Measurements from ENCODE around the gene KCP.
"Not testable (repeated sequence)": the region's sequence is repeated elsewhere in the genome, so short reads cannot be mapped to it uniquely, and the experiment has no call there.

KCP gene

DNA sequence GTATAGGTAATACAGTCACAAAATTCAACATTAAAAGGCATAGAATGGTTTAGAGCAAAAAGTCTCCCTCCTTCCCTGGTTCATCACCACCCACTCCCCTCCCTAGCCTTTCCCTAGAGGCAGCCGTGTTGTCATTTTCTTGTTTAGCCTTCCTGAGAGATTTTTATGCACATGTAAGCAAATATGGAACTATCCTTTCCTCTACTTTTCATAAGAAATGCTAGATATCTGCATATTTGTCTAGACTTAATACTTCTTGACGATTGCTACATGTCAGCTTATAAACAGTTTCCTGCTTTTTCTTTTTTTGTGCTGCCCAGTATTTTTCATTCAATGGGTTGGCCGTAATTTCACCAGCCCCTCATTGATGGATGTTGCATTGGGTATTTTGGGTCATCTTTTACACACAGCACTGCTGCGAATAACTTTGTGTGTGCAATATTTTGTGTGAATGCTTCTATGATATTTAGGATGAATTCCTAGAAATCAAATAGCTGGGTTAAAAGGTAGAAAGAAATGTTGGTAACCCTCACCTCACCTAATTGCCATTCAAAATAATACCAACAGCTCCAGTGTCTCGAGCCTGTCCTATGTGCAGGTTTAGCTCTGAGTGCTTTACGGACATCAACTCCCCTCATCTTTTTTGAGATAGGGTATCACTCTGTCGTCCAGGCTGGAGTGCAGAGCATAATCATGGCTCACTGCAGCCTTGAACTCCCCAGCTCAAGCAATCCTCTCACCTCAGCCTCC, 34.2 kb upstream of the KCP start:
- TF ChIP-seq NFRKB (IDR thresholded peaks at IDR 0.05) (no peak), TARDBP (IDR thresholded peaks at IDR 0.05) (no peak), SUZ12 (IDR thresholded peaks at IDR 0.05) (no peak), ELF4 (IDR thresholded peaks at IDR 0.05) (no peak), L3MBTL2 (conservative IDR thresholded peaks at IDR 0.05) (no peak), FOXK2 (IDR thresholded peaks at IDR 0.05) (no peak)
- POLR2A ChIA-PET, result interaction anchor here (0.9 kb wide), 1 partner anchor 110 kb away, joined by 3 read pairs; no protein-coding TSS in a partner anchor
- CTCF ChIA-PET, result no interaction called here
- no peak for DNase-seq (ENCODE audit: extremely low spot score)

DNA sequence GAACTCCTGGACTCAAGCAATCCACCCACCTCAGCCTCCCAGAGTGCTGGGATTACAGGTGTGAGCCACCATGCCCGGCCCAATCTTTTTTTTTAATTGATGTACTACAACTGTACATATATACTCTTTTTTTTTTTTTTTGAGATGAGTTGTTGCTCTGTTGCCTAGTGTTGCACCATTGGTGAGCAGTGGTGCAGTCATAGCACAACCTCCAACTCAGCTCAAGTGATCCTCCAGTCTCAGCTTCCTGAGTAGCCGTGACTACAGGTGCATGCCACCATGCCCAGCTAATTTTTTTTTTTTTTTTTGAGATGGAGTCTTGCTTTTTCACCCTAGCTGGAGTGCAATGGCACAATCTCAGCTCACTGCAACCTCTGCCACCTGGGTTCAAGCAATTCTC, 32.7 kb upstream of the KCP start:
- CTCF ChIA-PET, result interaction anchor here (0.7 kb wide), 1 partner anchor 143 kb away, joined by 4 read pairs; no protein-coding TSS in a partner anchor
- DNase-seq (ENCODE audit: extremely low spot score); POLR2A ChIA-PET: not testable (repeated sequence)

DNA sequence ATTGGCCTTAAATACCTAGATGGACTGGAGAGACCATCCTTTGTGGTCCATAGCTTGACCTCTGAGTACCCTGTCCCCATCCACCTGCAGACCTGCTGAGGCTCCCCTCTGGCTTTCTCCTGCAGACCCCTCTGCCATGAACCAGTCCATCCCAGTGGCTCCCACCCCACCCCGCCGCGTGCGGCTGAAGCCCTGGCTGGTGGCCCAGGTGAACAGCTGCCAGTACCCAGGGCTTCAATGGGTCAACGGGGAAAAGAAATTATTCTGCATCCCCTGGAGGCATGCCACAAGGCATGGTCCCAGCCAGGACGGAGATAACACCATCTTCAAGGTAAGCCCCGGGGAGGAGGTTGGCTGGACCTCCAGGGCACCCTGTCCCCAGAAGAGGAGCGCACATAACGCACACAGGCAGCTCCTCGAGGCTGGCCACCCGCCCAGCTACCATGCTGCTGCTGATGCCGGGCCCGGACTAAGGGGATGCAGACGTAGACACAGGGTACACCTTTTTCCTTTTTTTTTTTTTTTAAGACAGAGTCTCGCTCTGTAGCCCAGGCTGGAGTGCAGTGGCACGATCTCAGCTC, 31.5 kb upstream of the KCP start:
- CTCF ChIA-PET, result interaction anchor here (0.7 kb wide), 1 partner anchor 615 kb away, joined by 3 read pairs; no protein-coding TSS in a partner anchor
- TF ChIP-seq FOXM1 (IDR thresholded peaks at IDR 0.05; ENCODE audit: borderline replicate concordance) (no peak), SUZ12 (IDR thresholded peaks at IDR 0.05) (no peak), FOXK2 (IDR thresholded peaks at IDR 0.05) (no peak), ZNF384 (IDR thresholded peaks at IDR 0.05) (no peak), ELF4 (IDR thresholded peaks at IDR 0.05) (no peak), SP1 (IDR thresholded peaks at IDR 0.05) (no peak), NFRKB (IDR thresholded peaks at IDR 0.05) (no peak), BHLHE40 (IDR thresholded peaks at IDR 0.05; ENCODE audit: borderline replicate concordance) (no peak)
- TF ChIP-seq, protein P1, sequence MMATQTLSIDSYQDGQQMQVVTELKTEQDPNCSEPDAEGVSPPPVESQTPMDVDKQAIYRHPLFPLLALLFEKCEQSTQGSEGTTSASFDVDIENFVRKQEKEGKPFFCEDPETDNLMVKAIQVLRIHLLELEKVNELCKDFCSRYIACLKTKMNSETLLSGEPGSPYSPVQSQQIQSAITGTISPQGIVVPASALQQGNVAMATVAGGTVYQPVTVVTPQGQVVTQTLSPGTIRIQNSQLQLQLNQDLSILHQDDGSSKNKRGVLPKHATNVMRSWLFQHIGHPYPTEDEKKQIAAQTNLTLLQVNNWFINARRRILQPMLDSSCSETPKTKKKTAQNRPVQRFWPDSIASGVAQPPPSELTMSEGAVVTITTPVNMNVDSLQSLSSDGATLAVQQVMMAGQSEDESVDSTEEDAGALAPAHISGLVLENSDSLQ (IDR thresholded peaks at IDR 0.05), result no peak
- DNase-seq (ENCODE audit: extremely low spot score), result no peak
- POLR2A ChIA-PET, result no interaction called here

DNA sequence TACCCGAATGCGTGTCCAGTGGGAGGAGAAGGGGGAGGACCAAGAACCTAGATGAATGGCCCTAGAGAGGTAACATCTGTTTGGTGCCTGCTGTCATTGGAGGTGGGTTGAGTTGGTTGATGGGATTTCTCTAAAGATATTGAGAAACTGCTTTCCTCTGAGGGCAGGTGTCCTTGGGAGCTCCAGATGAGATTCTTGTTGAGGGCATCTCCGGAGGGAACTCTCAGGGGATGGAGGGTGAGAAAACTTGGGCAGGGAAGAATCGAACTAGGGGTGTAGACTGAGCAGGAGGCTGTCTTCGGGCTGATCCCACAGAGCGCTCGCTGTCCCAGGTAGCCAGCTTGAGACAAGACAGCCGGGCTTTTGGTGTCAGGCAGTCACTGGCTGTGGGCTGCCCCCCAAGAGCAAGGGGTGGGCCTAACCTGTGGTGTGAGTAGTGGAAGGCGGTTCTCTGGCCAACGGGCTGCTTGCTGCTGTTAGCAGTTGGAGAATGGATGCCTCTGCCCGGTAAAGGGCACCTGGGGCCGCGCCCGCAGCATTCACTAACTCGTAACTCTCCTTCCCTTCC, 30.9 kb upstream of the KCP start:
- TF ChIP-seq FOXA1 (IDR thresholded peaks at IDR 0.05) (no peak), CTBP1 (IDR thresholded peaks at IDR 0.05; ENCODE audit: borderline replicate concordance) (no peak), ARNT (IDR thresholded peaks at IDR 0.05) (no peak), SUZ12 (IDR thresholded peaks at IDR 0.05) (no peak), SP1 (IDR thresholded peaks at IDR 0.05) (no peak), NFRKB (IDR thresholded peaks at IDR 0.05) (no peak), FOXK2 (IDR thresholded peaks at IDR 0.05) (no peak), ZNF384 (IDR thresholded peaks at IDR 0.05) (no peak), LEF1 (IDR thresholded peaks at IDR 0.05; ENCODE audit: borderline replicate concordance) (no peak), ELF4 (IDR thresholded peaks at IDR 0.05) (no peak)
- ChIA-PET CTCF (no interaction called here), POLR2A (no interaction called here)
- DNase-seq (ENCODE audit: extremely low spot score), result no peak

DNA sequence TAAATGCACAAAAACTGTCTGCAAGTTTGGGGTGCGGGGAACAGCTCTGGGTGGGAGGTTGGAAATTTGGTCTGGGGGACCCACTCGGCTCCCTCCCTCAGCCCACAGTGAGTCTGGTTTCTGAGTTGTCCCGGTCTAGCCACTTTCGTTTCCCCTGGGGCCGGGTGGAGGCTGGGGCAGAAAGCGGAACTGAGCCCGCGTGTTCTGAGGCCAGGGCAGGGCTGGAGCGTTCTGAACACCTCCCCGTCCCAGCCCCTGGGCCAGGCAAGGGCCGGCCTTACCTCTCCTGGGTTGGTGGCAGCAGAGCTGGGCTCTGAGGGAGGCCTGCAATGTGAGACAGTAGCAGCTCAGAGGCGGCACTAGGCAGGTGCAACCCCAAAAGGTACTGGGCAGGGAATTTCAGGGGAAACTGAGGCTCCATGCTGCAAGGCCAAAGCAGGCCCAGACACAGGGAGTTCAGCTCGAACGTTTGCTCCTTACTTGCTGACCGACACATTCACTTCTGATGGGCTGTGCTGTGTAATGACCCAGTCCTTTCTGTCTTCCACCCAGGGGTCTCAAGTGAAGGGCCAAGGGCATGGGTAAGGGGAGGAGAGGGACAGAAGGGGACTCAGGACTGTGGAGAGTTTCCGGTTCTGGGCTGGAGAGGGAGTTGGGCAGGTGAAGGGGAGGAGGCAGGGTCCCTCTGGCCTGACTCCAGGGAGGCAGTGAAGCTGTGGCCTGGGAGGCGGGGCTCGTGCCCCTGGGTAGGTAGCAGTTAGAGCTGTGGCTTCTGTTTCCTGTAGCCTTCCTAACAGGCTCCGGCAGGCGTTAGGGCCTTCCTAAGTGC, 30.2 kb upstream of the KCP start:
- DNase-seq (ENCODE audit: extremely low spot score), result no peak
- TF ChIP-seq ELF4 (IDR thresholded peaks at IDR 0.05) (no peak), FOXM1 (IDR thresholded peaks at IDR 0.05; ENCODE audit: borderline replicate concordance) (no peak), SUZ12 (IDR thresholded peaks at IDR 0.05) (no peak), FOXK2 (IDR thresholded peaks at IDR 0.05) (no peak), BHLHE40 (IDR thresholded peaks at IDR 0.05; ENCODE audit: borderline replicate concordance) (no peak), FOXA1 (IDR thresholded peaks at IDR 0.05) (no peak), CTBP1 (IDR thresholded peaks at IDR 0.05; ENCODE audit: borderline replicate concordance) (no peak), L3MBTL2 (conservative IDR thresholded peaks at IDR 0.05) (no peak), ARNT (IDR thresholded peaks at IDR 0.05) (no peak), ZNF384 (IDR thresholded peaks at IDR 0.05) (no peak), SP1 (IDR thresholded peaks at IDR 0.05) (no peak), TARDBP (IDR thresholded peaks at IDR 0.05) (no peak), HDGF (IDR thresholded peaks at IDR 0.05; ENCODE audit: borderline replicate concordance) (no peak), NFRKB (IDR thresholded peaks at IDR 0.05) (no peak), LEF1 (IDR thresholded peaks at IDR 0.05; ENCODE audit: borderline replicate concordance) (no peak)
- TF ChIP-seq, protein P1 (IDR thresholded peaks at IDR 0.05), result no peak
- CTCF ChIA-PET, result interaction anchor here (0.8 to 1.0 kb wide), 2 partner anchors 9 to 18 kb away, joined by 3 to 4 read pairs; no protein-coding TSS in a partner anchor
- POLR2A ChIA-PET, result interaction anchor here (0.7 kb wide), 1 partner anchor 114 kb away, joined by 3 read pairs; the partner anchor contains the start of gene TNPO3

DNA sequence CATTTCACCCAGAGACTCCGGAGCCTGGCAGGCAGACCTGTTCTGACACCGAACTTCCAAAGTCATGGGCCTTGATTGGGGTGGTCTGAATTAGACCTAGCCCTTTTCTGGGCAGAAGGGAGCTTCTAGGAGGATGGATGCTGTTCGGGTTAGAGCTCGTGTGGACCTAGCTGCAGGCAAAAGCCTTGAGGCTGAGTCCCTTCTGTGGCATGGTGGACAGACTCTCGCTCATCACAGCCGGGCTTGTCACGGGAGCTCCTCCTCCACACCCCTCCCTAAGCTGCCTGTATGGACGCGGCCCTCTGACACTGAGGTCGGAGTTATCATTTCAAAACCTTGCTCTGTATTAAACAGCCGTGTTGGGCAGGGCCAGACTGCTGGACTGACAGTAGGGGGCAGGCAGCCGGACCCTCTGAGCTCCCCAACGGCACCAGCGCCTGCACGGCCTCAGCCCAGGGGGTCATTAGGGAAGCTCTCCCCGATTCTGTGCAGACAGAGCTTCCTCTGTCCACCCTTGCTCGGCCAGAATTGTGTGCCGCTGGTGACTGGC, 29.4 kb upstream of the KCP start:
- ChIA-PET CTCF (interaction anchor here (0.8 to 1.0 kb wide), 2 partner anchors 10 to 18 kb away, joined by 3 to 4 read pairs; no protein-coding TSS in a partner anchor), POLR2A (interaction anchor here (0.7 kb wide), 1 partner anchor 115 kb away, joined by 3 read pairs; the partner anchor contains the start of gene TNPO3)
- TF ChIP-seq SUZ12 (IDR thresholded peaks at IDR 0.05) (no peak), CTBP1 (IDR thresholded peaks at IDR 0.05; ENCODE audit: borderline replicate concordance) (no peak), ARNT (IDR thresholded peaks at IDR 0.05) (no peak), FOXA1 (IDR thresholded peaks at IDR 0.05) (no peak), FOXK2 (IDR thresholded peaks at IDR 0.05) (no peak)
- no peak for DNase-seq (ENCODE audit: extremely low spot score)
